HepG2 (cell line): Measurements from ENCODE around the gene PPCDC.

Experiments used
- POLR2AphosphoS5 ChIP-seq: IDR thresholded peaks from 2 replicates; pipeline ENCODE4 v1.6.1; 2012; ENCODE audit warnings: low read depth, low read length
- ZKSCAN8 ChIP-seq: IDR thresholded peaks from 2 replicates; pipeline ENCODE4 v1.6.1; 2016; ENCODE audit warnings: borderline replicate concordance, missing genetic modification reagents, missing compliant biosample characterization

DNA sequence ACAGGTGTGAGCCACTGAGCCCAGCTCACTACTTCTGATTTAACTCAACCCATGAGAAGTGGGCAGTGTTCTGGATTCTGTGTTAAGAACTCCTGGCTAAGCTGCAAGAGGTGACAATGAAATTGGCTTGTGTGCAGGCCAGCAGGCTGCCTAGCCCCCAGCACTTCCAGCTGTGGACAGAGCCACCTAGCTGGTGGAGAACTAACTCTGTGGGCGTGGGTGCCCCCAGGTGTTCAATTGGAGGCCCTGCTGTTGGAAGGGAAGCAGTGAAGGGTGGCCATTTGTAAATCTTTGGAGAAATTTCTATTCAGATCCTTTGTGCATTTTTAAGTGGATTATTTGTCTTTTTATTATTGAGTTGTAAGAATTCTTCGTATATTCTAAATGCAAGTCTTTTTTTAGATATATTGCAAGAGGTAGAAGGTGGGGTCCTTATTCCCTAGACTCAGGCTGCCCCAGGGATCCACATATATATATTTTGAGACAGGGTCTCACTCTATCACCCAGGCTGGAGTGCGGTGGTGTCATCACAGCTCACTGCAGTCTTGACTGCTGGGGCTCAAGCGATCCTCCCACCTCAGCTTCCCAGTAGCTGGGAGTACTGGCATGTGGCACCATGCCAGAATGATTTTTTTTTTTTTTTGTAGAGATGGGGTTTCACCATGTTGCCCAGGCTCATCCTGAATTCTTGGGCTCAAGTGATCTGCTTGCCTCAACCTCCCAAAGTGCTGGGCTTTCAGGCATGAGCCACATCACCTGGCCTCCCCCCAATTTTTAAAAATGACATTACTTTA is 35.2 kb upstream of the PPCDC start:
- TF ChIP-seq ZKSCAN8 (CRISPR knock-in tag), result no peak
- TF ChIP-seq POLR2AphosphoS5, result no peak
